GM12892 (cell line): Measurements from ENCODE around the gene CHD5.
"Not testable (repeated sequence)": the region's sequence is repeated elsewhere in the genome, so short reads cannot be mapped to it uniquely, and the experiment has no call there.

Experiments used
- POLR2A ChIP-seq: IDR thresholded peaks from 2 replicates; pipeline ENCODE4 v1.6.1; 2011; ENCODE audit warnings: low read depth, low read length, control low read depth
- POLR2AphosphoS5 ChIP-seq: IDR thresholded peaks from 2 replicates; pipeline ENCODE4 v1.6.1; 2011; ENCODE audit warnings: low read depth, low read length, control low read depth
- TAF1 ChIP-seq: IDR thresholded peaks from 2 replicates; pipeline ENCODE4 v1.6.1; 2011; ENCODE audit warnings: low read depth, mild to moderate bottlenecking, control low read depth, low read length, borderline replicate concordance

- not testable (repeated sequence) for TF ChIP-seq POLR2AphosphoS5, POLR2A, TAF1
These were observed 39.5 kb upstream of the CHD5 start for GRCh38 chr1:6219641-6220040.
